Stimulated activated CD8-positive, alpha-beta memory T cell treated with anti-CD3 and anti-CD28 coated beads, Interleukin-12 subunit alpha, Interleukin-12 subunit beta, amount 100 ng/mL, for 4 hours (primary cell): ENCODE data around the gene EEFSEC.

Experiments used
- DNase-seq: peaks from one replicate; pipeline ENCODE4 v3.0.0-alpha.2; 2020; ENCODE audit warnings: low read depth

Gene EEFSEC

GRCh38 chr3:128273109-128273840 is 120.0 kb downstream of the EEFSEC start:
- no peak for DNase-seq

- DNase-seq, result no peak
Measured at GRCh38 chr3:128273841-128274573, 120.7 kb downstream of the EEFSEC start.

DNA sequence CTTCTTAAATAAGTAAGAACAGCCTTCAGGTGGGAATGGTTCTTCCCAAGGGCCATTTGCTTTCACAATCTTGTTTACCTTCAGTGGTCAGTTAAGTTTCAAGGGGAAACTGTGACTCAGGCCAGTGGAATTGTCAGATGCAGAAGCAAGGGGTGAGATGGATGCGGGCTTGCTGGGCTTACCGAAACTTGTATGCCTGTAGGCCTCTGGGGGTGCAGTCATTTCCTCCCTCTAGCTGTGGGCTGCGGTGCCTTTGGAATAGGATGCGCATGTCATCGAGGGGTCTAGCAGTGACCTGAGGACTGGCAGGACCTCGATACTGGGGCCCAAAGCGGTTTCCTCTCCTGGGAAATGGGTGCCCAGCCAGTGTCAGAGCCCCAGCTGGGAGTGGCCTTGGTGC is 121.6 kb downstream of the EEFSEC start:
- DNase-seq, result no peak

DNA sequence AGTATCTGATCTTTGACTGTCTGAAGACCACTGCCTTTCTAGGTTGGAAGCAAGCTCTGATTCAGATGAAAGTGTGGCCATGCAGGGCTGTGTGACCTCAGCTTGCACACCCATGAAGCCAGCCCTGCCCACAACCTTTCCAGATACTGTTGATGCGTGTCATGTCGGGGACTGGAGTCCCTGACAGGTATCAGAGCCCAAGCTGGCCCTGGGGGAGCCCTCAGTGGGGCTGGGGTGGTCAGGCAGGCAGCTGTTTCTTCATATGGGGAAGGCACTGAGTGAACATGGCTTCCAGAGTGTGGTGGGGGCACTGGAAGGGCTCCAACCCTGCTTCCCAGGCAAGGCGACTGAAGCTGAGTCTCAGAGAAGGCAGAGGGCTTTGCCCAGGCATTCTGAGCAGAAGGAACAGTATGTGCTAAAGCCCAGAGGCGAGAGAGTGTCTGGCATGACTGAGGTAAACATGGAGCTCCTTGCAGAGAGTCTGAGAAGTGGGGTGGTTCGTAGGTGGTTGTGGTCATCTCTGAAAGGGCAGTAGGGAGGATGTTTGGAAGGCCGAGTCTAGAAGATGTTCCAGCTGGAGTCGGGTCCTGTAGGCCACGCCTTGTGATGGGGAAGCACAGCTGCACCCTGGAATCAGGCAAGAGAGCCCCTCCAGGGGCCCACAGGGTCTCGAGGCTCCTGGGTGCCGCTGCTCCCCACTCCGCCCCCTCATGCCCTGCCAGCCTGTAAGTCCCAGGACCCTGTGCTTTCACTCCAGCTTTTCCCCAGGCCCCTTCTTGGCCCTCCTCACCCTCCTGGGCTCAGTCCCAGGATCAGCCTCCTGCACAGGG is 122.2 kb downstream of the EEFSEC start:
- DNase-seq, result no peak

DNA sequence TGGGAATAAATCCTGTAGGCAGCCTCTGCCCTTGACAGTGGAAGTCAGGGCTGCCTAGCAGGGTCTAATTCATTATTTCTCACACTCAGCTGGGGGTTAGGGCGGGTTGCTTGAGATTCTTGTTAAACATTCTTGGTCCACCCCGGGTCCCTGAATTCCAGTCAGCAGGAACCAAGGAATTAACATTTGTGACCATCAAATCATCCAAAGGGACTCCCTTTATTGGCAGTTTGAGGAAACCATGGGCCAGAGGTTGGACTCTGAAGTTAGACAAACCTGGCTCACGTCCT is 122.8 kb downstream of the EEFSEC start:
- DNase-seq, result no peak

DNA sequence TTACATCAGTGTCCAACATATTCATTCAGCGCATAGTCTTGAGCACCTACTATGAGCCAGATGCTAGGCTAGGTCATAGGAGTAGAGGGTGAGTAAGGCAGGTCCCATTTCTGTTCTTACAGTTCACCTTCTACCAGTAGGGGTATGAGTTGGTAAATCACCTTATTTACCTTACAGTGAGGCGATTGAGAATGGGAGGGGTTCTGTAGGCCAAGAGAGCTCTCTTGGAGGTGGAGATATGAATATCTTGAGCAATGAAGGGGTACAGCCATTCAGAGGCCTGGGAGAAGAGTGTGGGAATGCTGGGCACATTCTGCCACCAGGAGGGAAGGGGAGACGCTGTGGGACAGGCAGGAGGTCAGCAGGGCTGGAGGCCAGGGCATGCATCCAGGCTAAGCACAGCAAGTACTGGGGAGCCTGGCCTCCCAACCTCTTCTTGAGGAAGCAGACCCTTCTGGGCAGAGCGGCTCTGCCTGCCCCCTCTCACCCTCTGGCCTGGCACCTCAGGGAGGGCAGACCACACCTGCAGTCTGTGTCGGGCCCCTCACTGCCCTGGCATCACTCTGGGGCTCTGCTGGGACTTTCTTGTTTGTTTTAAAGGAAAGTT is 123.4 kb downstream of the EEFSEC start:
- no peak for DNase-seq

DNA sequence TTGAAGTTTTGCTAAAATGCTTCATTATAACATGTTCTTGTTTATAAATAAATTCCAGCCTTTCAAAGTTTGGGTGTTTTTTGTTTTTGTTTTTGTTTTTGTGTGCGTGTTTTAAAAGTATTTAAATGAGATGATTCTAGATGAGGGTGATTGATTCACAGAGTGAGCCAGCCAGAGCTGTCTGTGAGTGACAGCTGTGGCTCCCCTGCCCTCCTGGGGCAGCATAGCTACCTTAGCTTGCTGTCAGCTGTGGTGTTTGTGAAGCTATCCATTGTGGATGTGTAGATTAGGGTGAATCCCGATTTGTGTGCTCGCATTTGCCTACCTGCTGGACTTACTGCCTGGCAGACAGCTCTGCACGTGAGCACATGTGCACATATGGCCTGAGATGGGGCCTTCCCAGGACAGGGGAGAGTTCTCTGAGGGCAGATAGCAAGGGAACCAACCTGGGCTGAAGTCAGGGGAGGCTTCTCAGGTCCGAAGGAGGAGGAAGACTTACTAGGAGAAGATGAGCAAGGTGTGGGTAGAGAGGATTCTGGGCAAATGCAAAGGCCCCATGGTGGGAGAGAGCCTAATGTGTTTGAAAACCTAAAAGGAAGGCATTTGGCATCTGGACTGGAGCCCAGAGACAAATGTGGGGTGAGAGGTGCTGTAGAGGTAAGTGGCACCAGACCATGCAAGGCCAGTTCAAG is 124.2 kb downstream of the EEFSEC start:
- DNase-seq, result no peak

GRCh38 chr3:128278130-128278529 is 124.8 kb downstream of the EEFSEC start:
- no peak for DNase-seq

- DNase-seq, result no peak
Measured at GRCh38 chr3:128278761-128279600, 125.7 kb downstream of the EEFSEC start.

DNA sequence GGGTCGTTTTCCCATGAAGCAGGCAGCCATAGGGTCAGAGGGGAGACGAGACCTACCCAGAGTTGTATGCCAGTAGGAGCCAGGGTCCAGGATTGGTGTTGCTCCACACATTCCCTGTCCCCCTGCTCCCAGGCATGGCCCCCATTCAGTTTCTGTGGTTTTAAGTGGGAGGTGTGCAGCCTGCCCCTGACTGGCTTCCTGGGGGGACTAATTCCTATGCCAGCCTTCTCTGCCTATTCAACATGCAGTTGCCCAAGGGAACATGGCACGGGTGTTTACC is 126.3 kb downstream of the EEFSEC start:
- DNase-seq, result no peak

DNA sequence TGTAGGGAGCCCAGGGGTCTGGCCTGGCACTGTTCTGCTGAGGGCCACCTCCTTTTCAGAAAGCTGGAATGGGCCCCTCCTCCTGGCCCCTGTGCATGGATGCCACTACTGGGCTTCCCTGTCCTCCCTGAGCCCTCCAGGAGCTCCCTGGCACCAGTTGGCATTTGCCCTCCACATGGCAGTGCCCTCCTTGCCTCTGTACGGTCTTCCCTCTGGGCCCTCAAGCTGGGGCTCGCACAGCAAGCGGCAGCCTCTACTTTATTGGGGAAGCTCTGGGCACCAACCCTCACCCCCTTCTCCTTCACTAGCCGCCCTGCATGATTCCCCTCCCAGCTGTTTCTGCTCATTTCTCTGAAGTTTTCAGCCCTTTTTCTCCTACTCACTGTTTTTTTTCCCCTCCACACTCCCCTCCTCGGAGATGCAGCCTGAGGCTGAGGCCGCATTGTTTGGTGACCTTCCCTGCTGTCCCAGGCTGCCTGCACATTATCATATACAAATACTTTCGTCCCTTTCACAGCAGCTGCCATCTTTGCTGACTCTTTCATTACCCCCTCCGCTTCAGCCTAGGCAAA is 127.3 kb downstream of the EEFSEC start:
- DNase-seq, result no peak

- no peak for DNase-seq
Measured at GRCh38 chr3:128281056-128281455, 127.8 kb downstream of the EEFSEC start.

- no peak for DNase-seq
Measured at GRCh38 chr3:128281461-128282367, 128.4 kb downstream of the EEFSEC start.

- DNase-seq, result no peak
Measured at GRCh38 chr3:128282380-128283196, 129.3 kb downstream of the EEFSEC start.

DNA sequence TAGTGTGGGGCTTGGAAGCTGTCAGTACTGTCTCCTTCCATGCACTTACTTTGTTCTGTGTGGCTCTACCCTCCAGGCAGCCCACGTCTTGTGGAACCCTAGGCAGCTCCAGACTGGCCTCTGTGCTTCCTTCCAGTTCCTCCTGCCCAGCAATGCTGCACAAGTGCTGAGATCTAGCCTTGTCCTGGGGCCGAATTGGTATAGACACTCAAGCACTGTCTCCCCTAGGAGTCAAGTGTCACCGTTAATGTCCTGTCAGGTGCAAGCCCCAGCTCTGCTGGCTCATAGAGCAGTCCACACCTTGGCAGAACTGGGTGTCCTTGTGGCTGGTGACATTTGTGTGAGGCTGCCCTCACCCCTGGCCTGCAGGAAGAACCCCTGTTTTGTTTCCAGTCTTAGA is 130.1 kb downstream of the EEFSEC start:
- no peak for DNase-seq

- DNase-seq, result no peak
Measured at GRCh38 chr3:128285042-128285966, 132.0 kb downstream of the EEFSEC start.

DNA sequence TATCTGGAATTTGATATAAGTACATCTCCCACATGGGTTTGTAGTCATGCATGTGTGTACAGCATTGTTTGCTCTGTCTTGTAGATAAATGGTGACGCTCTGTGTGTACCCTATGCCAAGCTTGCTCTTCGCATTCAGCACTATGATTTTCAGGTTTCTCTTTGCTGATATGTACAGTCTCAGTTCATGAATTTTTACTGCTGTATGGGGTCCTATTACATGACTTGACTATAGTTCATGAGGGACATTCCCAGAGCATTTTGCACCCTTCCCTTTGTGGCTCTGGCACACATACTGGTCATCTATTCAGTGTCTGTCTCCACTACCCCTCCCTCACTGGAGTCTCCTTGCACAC is 132.7 kb downstream of the EEFSEC start:
- DNase-seq, result no peak

DNA sequence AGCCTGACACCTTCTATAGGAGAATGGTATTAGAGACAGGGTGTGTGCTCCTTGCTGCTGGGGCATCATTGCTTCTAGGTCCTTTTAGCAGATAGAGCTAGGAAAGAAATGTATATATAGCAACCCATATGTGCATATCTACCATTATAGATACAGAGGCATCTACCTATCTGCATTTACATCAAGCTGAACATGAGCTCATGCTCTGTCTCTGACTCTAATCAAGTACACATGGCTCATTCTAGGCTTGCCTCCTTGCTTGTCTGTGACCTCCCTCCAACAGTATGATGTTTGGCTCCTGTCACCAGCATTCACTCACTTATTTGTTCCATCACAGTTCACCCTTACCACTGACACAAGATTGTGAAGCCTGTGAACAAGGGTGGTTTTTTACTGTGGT is 133.4 kb downstream of the EEFSEC start:
- DNase-seq, result no peak
